DND-41 (cell line): ENCODE measurements around the gene CHRDL2.

Experiments used
- EZH2 ChIP-seq: IDR thresholded peaks from 3 replicates; pipeline ENCODE4 v1.6.1; 2012; ENCODE audit warnings: borderline replicate concordance, low read depth, mild to moderate bottlenecking, moderate library complexity, low read length, inconsistent platforms; ENCODE audit not compliant: severe bottlenecking
- TF ChIP-seq, protein P1 (sequence below): IDR thresholded peaks from 2 replicates; pipeline ENCODE4 v1.5.1; 2012; ENCODE audit warnings: borderline replicate concordance, low read length, moderate library complexity, mild to moderate bottlenecking; ENCODE audit not compliant: poor library complexity, severe bottlenecking; ENCODE audit errors: extremely low read depth

GRCh38 chr11:74675761-74676160 lies 55.5 kb downstream of the CHRDL2 start:
- TF ChIP-seq, protein P1, sequence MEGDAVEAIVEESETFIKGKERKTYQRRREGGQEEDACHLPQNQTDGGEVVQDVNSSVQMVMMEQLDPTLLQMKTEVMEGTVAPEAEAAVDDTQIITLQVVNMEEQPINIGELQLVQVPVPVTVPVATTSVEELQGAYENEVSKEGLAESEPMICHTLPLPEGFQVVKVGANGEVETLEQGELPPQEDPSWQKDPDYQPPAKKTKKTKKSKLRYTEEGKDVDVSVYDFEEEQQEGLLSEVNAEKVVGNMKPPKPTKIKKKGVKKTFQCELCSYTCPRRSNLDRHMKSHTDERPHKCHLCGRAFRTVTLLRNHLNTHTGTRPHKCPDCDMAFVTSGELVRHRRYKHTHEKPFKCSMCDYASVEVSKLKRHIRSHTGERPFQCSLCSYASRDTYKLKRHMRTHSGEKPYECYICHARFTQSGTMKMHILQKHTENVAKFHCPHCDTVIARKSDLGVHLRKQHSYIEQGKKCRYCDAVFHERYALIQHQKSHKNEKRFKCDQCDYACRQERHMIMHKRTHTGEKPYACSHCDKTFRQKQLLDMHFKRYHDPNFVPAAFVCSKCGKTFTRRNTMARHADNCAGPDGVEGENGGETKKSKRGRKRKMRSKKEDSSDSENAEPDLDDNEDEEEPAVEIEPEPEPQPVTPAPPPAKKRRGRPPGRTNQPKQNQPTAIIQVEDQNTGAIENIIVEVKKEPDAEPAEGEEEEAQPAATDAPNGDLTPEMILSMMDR = no peak
- TF ChIP-seq EZH2 = no peak
